Erythroblast (primary cell): ENCODE results near the gene VPS26B.

Experiments
- GATA1 ChIP-seq: IDR thresholded peaks from 2 replicates; pipeline ENCODE4 v1.6.1; 2011; ENCODE audit warnings: low read depth, mild to moderate bottlenecking, control low read depth, low read length, moderate library complexity
- POLR2A ChIP-seq: IDR thresholded peaks from 2 replicates; pipeline ENCODE4 v1.6.1; 2011; ENCODE audit warnings: mild to moderate bottlenecking, low read length

DNA sequence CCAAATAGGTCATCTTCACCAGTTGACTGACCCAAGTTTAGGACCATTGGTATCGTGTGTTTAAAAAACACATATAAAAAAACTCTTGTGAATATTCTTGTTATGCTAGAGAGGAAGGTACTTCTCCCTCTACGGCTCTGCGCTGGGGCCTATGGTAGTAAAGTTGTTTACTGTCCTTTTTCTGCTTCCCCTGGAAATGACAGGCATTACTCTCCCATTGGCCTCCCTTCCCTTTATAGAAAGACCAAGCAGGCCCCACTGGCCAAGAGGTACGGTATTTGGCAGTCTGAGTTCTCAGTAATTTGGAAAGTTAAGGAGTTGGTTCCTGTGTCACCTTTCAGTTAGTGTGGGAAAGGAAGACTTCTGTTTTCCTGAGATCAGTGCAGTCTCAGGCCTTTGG lies 22.2 kb downstream of the VPS26B start:
- TF ChIP-seq POLR2A (no peak), GATA1 (no peak)
